ENCODE results near the gene VSX1.

DNA sequence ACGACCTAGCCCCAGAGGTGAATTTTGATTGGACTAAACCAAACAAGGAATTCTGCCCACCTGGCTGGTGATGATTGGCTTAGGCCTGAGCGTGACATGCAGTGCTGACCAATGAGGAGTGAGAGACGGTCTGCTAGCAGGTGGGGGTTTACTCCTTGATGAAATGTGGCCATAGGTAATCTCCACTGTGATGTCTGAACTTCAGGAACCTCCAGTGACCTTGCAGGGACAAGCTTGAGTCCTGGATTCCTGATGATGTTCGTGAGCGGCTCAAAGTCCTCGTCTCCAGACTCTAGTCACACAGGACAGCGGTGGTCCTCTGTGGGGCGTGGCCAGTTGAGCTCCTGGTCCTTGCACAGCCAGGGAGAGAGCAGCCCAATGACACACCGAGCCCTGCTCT lies 8.4 kb downstream of the VSX1 start:
- TF ChIP-seq, protein P1, sequence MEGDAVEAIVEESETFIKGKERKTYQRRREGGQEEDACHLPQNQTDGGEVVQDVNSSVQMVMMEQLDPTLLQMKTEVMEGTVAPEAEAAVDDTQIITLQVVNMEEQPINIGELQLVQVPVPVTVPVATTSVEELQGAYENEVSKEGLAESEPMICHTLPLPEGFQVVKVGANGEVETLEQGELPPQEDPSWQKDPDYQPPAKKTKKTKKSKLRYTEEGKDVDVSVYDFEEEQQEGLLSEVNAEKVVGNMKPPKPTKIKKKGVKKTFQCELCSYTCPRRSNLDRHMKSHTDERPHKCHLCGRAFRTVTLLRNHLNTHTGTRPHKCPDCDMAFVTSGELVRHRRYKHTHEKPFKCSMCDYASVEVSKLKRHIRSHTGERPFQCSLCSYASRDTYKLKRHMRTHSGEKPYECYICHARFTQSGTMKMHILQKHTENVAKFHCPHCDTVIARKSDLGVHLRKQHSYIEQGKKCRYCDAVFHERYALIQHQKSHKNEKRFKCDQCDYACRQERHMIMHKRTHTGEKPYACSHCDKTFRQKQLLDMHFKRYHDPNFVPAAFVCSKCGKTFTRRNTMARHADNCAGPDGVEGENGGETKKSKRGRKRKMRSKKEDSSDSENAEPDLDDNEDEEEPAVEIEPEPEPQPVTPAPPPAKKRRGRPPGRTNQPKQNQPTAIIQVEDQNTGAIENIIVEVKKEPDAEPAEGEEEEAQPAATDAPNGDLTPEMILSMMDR (IDR thresholded peaks at IDR 0.05), result no peak
- no peak for TF ChIP-seq POLR2A (IDR thresholded peaks at IDR 0.05)
- no peak for TF ChIP-seq EP300 (IDR thresholded peaks at IDR 0.05)

Measured in sigmoid colon (tissue), 4 donors.